H1 (cell line): ENCODE data around the gene PC. TPM values are rescaled to one million over a fixed set of nuclear protein-coding genes. Genes with fewer than 3 reads are reported as not detected.

Source experiments
- ASH2L ChIP-seq: fragments of 200-600, 300-600 bp; sonication (generic); IDR thresholded peaks from one replicate; pipeline ENCODE4 v1.7.1; 2017; ENCODE audit warnings: low read length
- EZH2 ChIP-seq: fragments of 200-600 bp; sonication (generic); IDR thresholded peaks from 2 replicates; pipeline ENCODE4 v1.7.1; 2012; ENCODE audit warnings: low read depth, mild to moderate bottlenecking, moderate library complexity, low read length, inconsistent platforms; ENCODE audit not compliant: severe bottlenecking
- FOSL1 ChIP-seq: IDR thresholded peaks from 2 replicates; pipeline ENCODE4 v1.6.1; 2011; ENCODE audit warnings: mild to moderate bottlenecking, low read depth, low read length, moderate library complexity; ENCODE audit not compliant: insufficient read depth
- HDAC2 ChIP-seq, 2 experiments: fragments of 300-600 bp in 1 of 2; sonication (generic) in 1 of 2; IDR thresholded peaks; 2 replicates each; pipeline ENCODE4 v1.6.1; 2011 to 2012; ENCODE audit warnings: low read depth in 2 of 2, low read length in 2 of 2, mild to moderate bottlenecking in 2 of 2, moderate library complexity in 2 of 2, borderline replicate concordance in 1 of 2, inconsistent platforms in 1 of 2
- NANOG ChIP-seq: IDR thresholded peaks from 2 replicates; pipeline ENCODE4 v1.6.1; 2011; ENCODE audit warnings: low read length, low read depth, mild to moderate bottlenecking, inconsistent platforms; ENCODE audit not compliant: insufficient read depth, poor library complexity, severe bottlenecking
- POLR2A ChIP-seq, 2 experiments: IDR thresholded peaks; 1 replicate in 1 of 2; 2 replicates in 1 of 2; pipeline ENCODE4 v1.6.1; 2011; ENCODE audit warnings: low read depth in 2 of 2, low read length in 2 of 2, mild to moderate bottlenecking in 2 of 2; ENCODE audit errors: control extremely low read depth in 1 of 2
- SIN3A ChIP-seq, 2 experiments: IDR thresholded peaks in 1 of 2; conservative IDR thresholded peaks in 1 of 2; 2 replicates each; pipeline ENCODE4 v1.6.1; 2011 to 2012; ENCODE audit warnings: low read length in 2 of 2, improper control_type of control experiment in 1 of 2, low read depth in 1 of 2, mild to moderate bottlenecking in 1 of 2
- TAF1 ChIP-seq: IDR thresholded peaks from 2 replicates; pipeline ENCODE4 v1.6.1; 2011; ENCODE audit warnings: mild to moderate bottlenecking, low read depth, low read length
- TAF7 ChIP-seq: optimal IDR thresholded peaks from 2 replicates; pipeline ENCODE3; 2011; ENCODE audit warnings: low read depth, mild to moderate bottlenecking, inconsistent platforms, low read length, moderate library complexity, borderline replicate concordance
- polyA plus RNA-seq, 7 experiments: library from polyadenylated mRNA; depleted of rRNA in 3 of 7; stranded (reverse) in 5 of 7; unstranded in 2 of 7; fragments of >200 nt in 5 of 7; fragments of 200-250 nt in 2 of 7; gene quantifications; 1 replicate in 5 of 7; 2 replicates in 1 of 7; 4 replicates in 1 of 7; pipeline versions ENCODE4 v1.2.1 to v1.2.3, GENCODE V29; 2011 to 2013; ENCODE audit warnings: missing spikeins in 2 of 7, mixed read lengths in 2 of 7
- total RNA-seq: library from RNA; stranded (reverse); fragmentation: NEBNext Ultra II Directional; extraction: Animal tissue kit (Norgen Biotek cat#: 25700); gene quantifications from 2 replicates; pipeline ENCODE4 v1.2.1, GENCODE V29; 2021
- TF ChIP-seq, protein P1 (sequence below): IDR thresholded peaks from 2 replicates; pipeline ENCODE4 v1.6.1; 2012; ENCODE audit warnings: low read length, inconsistent platforms

PC gene
- total and polyA plus RNA-seq, 2 of the 8 experiments (the other 6 are each of a cell fraction or from before 2014, with no cell fraction given), result 11.5 to 27.5 TPM

DNA sequence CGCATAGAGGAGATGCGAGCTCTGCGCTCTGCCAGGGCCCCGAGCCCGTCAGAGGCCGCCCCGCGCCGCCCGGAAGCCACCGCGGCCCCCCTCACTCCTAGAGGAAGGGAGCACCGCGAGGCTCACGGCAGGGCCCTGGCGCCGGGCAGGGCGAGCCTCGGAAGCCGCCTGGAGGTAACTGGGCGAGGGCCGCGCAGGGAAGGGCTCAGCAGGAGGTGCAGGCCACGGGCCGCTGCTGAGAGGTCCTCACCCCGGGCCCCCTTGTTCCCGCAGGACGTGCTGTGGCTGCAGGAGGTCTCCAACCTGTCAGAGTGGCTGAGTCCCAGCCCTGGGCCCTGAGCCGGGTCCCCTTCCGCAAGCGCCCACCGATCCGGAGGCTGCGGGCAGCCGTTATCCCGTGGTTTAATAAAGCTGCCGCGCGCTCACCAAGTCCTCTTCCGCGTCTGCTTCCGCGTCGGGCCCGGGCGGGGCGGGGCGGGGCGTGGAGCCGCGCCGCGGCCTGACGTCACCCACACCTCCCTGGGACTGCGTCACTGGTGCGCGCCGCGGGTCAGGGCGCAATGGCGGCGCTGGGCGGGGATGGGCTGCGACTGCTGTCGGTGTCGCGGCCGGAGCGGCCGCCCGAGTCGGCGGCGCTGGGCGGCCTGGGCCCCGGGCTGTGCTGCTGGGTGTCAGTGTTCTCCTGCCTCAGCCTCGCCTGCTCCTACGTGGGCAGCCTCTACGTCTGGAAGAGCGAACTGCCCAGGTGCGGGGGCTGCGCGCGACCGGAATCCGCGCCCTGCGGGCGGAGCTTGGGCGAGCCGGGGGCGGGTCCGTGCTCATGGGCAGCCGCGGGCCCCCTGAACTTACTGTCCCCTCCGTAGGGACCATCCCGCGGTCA, 115.0 kb downstream of the PC start, which contains the start of gene RCE1 (continued):
- TF ChIP-seq, protein P1, sequence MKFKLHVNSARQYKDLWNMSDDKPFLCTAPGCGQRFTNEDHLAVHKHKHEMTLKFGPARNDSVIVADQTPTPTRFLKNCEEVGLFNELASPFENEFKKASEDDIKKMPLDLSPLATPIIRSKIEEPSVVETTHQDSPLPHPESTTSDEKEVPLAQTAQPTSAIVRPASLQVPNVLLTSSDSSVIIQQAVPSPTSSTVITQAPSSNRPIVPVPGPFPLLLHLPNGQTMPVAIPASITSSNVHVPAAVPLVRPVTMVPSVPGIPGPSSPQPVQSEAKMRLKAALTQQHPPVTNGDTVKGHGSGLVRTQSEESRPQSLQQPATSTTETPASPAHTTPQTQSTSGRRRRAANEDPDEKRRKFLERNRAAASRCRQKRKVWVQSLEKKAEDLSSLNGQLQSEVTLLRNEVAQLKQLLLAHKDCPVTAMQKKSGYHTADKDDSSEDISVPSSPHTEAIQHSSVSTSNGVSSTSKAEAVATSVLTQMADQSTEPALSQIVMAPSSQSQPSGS, result peak; percentile 62; the same call in 1 of the 2 replicates
- TF ChIP-seq TAF1, result peak; percentile 97
- peak in 1 of 2 experiments; percentile 86; a peak in 1 of 4 replicates for TF ChIP-seq HDAC2 (IDR thresholded peaks at IDR 0.05; ENCODE audit: borderline replicate concordance in 1 of 2, low read depth in 2 of 2, low read length in 2 of 2)
- TF ChIP-seq NANOG, result no peak
- TF ChIP-seq TAF7, result peak; percentile 92
- TF ChIP-seq POLR2A (IDR thresholded peaks at IDR 0.05; ENCODE audit: control extremely low read depth in 1 of 2, low read depth in 2 of 2, low read length in 2 of 2), result peak; percentile 77 to 98
- TF ChIP-seq FOSL1, result 0 out of 2 replicates have a peak, but pooled peaks have one; percentile 32
- peak; percentile 96 for TF ChIP-seq ASH2L
- TF ChIP-seq SIN3A (conservative IDR thresholded peaks at IDR 0.05 in 1 of 2, IDR thresholded peaks at IDR 0.05 in 1 of 2; ENCODE audit: low read depth in 1 of 2, low read length in 2 of 2), result peak; percentile 30 to 87; a peak in 2 of 4 replicates
- TF ChIP-seq EZH2, result no peak
